Peyer's patch (tissue), 4 donors: ENCODE measurements around the gene HNRNPL.

Experiments
- POLR2A ChIP-seq, 2 donors: fragments of 450-650 bp; IDR thresholded peaks; one replicate each; pipeline ENCODE4 v1.5.1; 2017; ENCODE audit warnings: antibody characterized with exemption in 2 of 2, mild to moderate bottlenecking in 2 of 2, moderate library complexity in 2 of 2
- TF ChIP-seq, protein P1 (sequence below), 6 experiments: fragments of 450-650 bp in 4 of 6; fragments of 200-600 bp in 2 of 6; sonication (generic) in 1 of 6; IDR thresholded peaks; one replicate each; pipeline ENCODE4 v1.5.1; 2017 to 2019; ENCODE audit warnings: antibody characterized with exemption in 6 of 6, mild to moderate bottlenecking in 3 of 6, moderate library complexity in 1 of 6

DNA sequence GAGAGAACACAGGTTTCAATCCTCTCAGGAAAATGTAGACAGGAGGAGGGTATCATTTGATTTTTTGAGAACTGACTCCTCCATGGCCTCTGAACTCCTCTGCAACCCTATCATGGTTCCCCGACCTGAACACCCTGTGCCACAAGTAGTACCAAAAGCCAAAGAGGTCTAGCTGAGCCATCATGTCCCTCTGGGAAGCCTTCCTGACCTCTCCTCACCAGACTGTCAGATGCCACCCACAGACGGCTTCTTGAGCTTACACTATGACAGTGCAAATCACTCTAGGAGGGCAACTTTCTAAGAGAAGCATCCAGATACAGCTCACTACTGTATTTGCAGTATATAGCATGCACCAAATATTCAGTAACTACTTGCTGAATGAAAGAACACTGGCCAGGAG is 3.7 kb downstream of the HNRNPL start:
- TF ChIP-seq, protein P1, sequence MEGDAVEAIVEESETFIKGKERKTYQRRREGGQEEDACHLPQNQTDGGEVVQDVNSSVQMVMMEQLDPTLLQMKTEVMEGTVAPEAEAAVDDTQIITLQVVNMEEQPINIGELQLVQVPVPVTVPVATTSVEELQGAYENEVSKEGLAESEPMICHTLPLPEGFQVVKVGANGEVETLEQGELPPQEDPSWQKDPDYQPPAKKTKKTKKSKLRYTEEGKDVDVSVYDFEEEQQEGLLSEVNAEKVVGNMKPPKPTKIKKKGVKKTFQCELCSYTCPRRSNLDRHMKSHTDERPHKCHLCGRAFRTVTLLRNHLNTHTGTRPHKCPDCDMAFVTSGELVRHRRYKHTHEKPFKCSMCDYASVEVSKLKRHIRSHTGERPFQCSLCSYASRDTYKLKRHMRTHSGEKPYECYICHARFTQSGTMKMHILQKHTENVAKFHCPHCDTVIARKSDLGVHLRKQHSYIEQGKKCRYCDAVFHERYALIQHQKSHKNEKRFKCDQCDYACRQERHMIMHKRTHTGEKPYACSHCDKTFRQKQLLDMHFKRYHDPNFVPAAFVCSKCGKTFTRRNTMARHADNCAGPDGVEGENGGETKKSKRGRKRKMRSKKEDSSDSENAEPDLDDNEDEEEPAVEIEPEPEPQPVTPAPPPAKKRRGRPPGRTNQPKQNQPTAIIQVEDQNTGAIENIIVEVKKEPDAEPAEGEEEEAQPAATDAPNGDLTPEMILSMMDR (IDR thresholded peaks at IDR 0.05): no peak
- no peak for TF ChIP-seq POLR2A (IDR thresholded peaks at IDR 0.05)
